Uterus (tissue), 4 donors: Measurements from ENCODE around the gene SFXN5. TPM values are rescaled to one million over a fixed set of nuclear protein-coding genes. Genes with fewer than 3 reads are reported as not detected.

ENCODE experiments used
- DNase-seq, 2 donors: peaks; one replicate each; pipeline ENCODE4 v3.0.0-alpha.2; 2019 to 2020
- H3K27ac ChIP-seq, 2 donors: fragments of 200-600 bp; sonication (generic); 1 replicate in 1 of 2; 2 replicates in 1 of 2; pipeline ENCODE4 v1.5.1; 2016 to 2018
- H3K27me3 ChIP-seq, 2 donors: fragments of 200-600 bp; sonication (generic); one replicate each; pipeline ENCODE4 v1.5.1; 2018 to 2019; ENCODE audit warnings: control low read depth in 1 of 2
- H3K36me3 ChIP-seq, 2 donors: fragments of 200-600 bp; sonication (generic); one replicate each; pipeline ENCODE4 v1.5.1; 2019; ENCODE audit warnings: control low read depth in 1 of 2
- H3K4me1 ChIP-seq, 2 donors: fragments of 200-600 bp; sonication (generic); one replicate each; pipeline ENCODE4 v1.5.1; 2018 to 2019; ENCODE audit warnings: control low read depth in 1 of 2
- H3K4me3 ChIP-seq, 2 donors: fragments of 200-600 bp; sonication (generic); 1 replicate in 1 of 2; 2 replicates in 1 of 2; pipeline ENCODE4 v1.5.1; 2018 to 2019; ENCODE audit warnings: mild to moderate bottlenecking in 1 of 2
- H3K9me3 ChIP-seq, 2 donors: fragments of 200-600 bp; sonication (generic); one replicate each; pipeline ENCODE4 v1.5.1; 2019; ENCODE audit warnings: control low read depth in 1 of 2
- CTCF ChIP-seq, 4 experiments: fragments of 200-600 bp in 2 of 4; fragments of 450-650 bp in 2 of 4; sonication (generic) in 2 of 4; IDR thresholded peaks; one replicate each; pipeline ENCODE4 v1.5.1; 2016 to 2019; ENCODE audit warnings: antibody characterized with exemption in 4 of 4, mild to moderate bottlenecking in 2 of 4, moderate library complexity in 1 of 4
- POLR2A ChIP-seq, 2 donors: fragments of 450-650 bp; IDR thresholded peaks; one replicate each; pipeline ENCODE4 v1.6.1; 2016; ENCODE audit warnings: antibody characterized with exemption in 2 of 2, mild to moderate bottlenecking in 1 of 2, moderate library complexity in 1 of 2
- intact Hi-C: fragments of 100-400 bp; cut with DNase I; formaldehyde crosslinking; loops from one replicate; pipeline ENCODE4 v1.15.1; 2023; ENCODE audit warnings: low total_unique reads
- total RNA-seq, 4 donors: library from RNA; depleted of rRNA in 3 of 4; stranded (reverse); fragments of >200 nt in 3 of 4; gene quantifications; one replicate each; pipeline versions ENCODE4 v1.1.0 to v1.2.4, GENCODE V29; 2014 to 2023
- donor health status: DM: yes; HTN: yes; CAD: no.

Gene SFXN5
- total RNA-seq, 4 donors from 2014 or later, result 2.1 to 16.0 (median 10.6) TPM

DNA sequence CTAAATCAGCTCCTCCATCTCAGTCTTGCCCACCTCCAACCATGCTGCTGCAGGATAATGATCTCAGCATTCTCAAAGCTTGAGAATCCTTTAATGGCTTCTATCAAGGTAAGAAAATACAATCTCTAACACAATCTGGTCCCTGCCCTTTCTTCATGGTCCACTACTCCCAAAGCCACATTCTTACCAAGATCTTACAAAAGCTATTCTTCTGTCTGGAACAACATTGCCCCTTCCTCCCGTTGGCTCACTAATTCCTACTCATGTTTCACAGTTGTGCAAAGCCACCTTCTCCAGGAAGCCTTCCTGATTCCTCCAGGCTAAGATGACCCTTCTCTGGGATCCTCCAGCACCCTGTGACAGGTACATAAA lies 5.9 kb upstream of the SFXN5 start:
- Histone ChIP-seq H3K9me3 (no peaks in the 10 kb centered on the region), H3K27me3 (no peaks in the 10 kb centered on the region), H3K4me3 (no peak overlapping the region), H3K4me1 (peaks cover 0 to 9% of the 10 kb centered on the region in 2 donors), H3K27ac (no peak overlapping the region), H3K36me3 (no peaks in the 10 kb centered on the region)
- no peak for DNase-seq
- TF ChIP-seq CTCF (IDR thresholded peaks at IDR 0.05) (no peak), POLR2A (IDR thresholded peaks at IDR 0.05) (no peak)
- intact Hi-C loops, result no loop called here

- H3K4me3 ChIP-seq, result no peak overlapping the region
- intact Hi-C loops, result no loop called here
- H3K36me3 ChIP-seq, result no peaks in the 10 kb centered on the region
- no peak overlapping the region for H3K27ac ChIP-seq
- TF ChIP-seq POLR2A (IDR thresholded peaks at IDR 0.05) (no peak), CTCF (IDR thresholded peaks at IDR 0.05) (no peak)
- no peaks in the 10 kb centered on the region for H3K27me3 ChIP-seq
- H3K4me1 ChIP-seq, result peaks cover 0 to 14% of the 10 kb centered on the region in 2 donors
- no peak for DNase-seq
- H3K9me3 ChIP-seq, result no peaks in the 10 kb centered on the region
Measured at GRCh38 chr2:73076701-73077423, 5.3 kb upstream of the SFXN5 start.

- peak overlapping the region; percentile 34 to 52 for H3K27ac ChIP-seq
- intact Hi-C loops, result no loop called here
- DNase-seq, result peak; percentile 75
- H3K36me3 ChIP-seq, result no peaks in the 10 kb centered on the region
- TF ChIP-seq POLR2A (IDR thresholded peaks at IDR 0.05), result no peak
- TF ChIP-seq CTCF (IDR thresholded peaks at IDR 0.05), result no peak
- H3K4me1 ChIP-seq, result peaks cover 0 to 15% of the 10 kb centered on the region in 2 donors
- no peaks in the 10 kb centered on the region for H3K9me3 ChIP-seq
- no peak overlapping the region for H3K4me3 ChIP-seq
- H3K27me3 ChIP-seq, result no peaks in the 10 kb centered on the region
Measured at GRCh38 chr2:73075477-73076373, 4.2 kb upstream of the SFXN5 start.

- intact Hi-C loops, result no loop called here
- H3K4me3 ChIP-seq, result no peak overlapping the region
Measured at GRCh38 chr2:73074110-73075069, 2.9 kb upstream of the SFXN5 start.

More at GRCh38 chr2:73074110-73075069, 2.9 kb upstream of the SFXN5 start:
- Histone ChIP-seq H3K36me3 (no peaks in the 10 kb centered on the region), H3K9me3 (no peaks in the 10 kb centered on the region), H3K4me1 (peaks cover 0 to 10% of the 10 kb centered on the region in 2 donors), H3K27ac (no peak overlapping the region), H3K27me3 (no peaks in the 10 kb centered on the region)
- TF ChIP-seq CTCF (IDR thresholded peaks at IDR 0.05) (no peak), POLR2A (IDR thresholded peaks at IDR 0.05) (no peak)
- no peak for DNase-seq
